GM19397 (cell line): ENCODE data around the gene GGT7.
"Not testable (repeated sequence)": the region's sequence is repeated elsewhere in the genome, so short reads cannot be mapped to it uniquely, and the experiment has no call there.

Experiments
- ATAC-seq: cut with Tn5 transposase; IDR thresholded peaks from one replicate; pipeline ENCODE4 v1.9.1; 2021; ENCODE audit warnings: mild to moderate bottlenecking, moderate library complexity; ENCODE audit not compliant: unreplicated experiment

GGT7 gene

GRCh38 chr20:34883087-34883688 lies 10.5 kb upstream of the GGT7 start:
- ATAC-seq = no peak

GRCh38 chr20:34881689-34882088 lies 9.0 kb upstream of the GGT7 start:
- ATAC-seq = no peak

- ATAC-seq = not testable (repeated sequence)
Measured at GRCh38 chr20:34880971-34881370, 8.3 kb upstream of the GGT7 start.

GRCh38 chr20:34880215-34880850 lies 7.7 kb upstream of the GGT7 start:
- ATAC-seq = no peak

GRCh38 chr20:34876406-34877282 lies 4.0 kb upstream of the GGT7 start, which contains the start of gene ACSS2:
ACSS2 (plus strand) TSS chr20:34876612; CDS start chr20:34876646, 34 bp downstream.
- ATAC-seq = peak; percentile 58

GRCh38 chr20:34875642-34876405 lies 3.2 kb upstream of the GGT7 start:
- ATAC-seq = peak; percentile 59

- no peak for ATAC-seq
Measured at GRCh38 chr20:34874094-34874654, 1.5 kb upstream of the GGT7 start.

- ATAC-seq = no peak
Measured at GRCh38 chr20:34873583-34874093, 982 bp upstream of the GGT7 start.

- ATAC-seq = no peak
Measured at GRCh38 chr20:34871966-34872621, 562 bp downstream of the GGT7 start.

- ATAC-seq = no peak
Measured at GRCh38 chr20:34871320-34871926, 1.2 kb downstream of the GGT7 start.

GRCh38 chr20:34864216-34864615 lies 8.4 kb downstream of the GGT7 start:
- ATAC-seq = no peak

GRCh38 chr20:34863421-34863965 lies 9.2 kb downstream of the GGT7 start:
- ATAC-seq = no peak

GRCh38 chr20:34862724-34863123 lies 9.9 kb downstream of the GGT7 start:
- ATAC-seq = no peak

- ATAC-seq = no peak
Measured at GRCh38 chr20:34861386-34862084, 11.1 kb downstream of the GGT7 start.

GRCh38 chr20:34859826-34860545 lies 12.7 kb downstream of the GGT7 start:
- no peak for ATAC-seq

- ATAC-seq = no peak
Measured at GRCh38 chr20:34859367-34859766, 13.3 kb downstream of the GGT7 start.

GRCh38 chr20:34852298-34852697 lies 20.4 kb downstream of the GGT7 start:
- no peak for ATAC-seq

GRCh38 chr20:34850969-34851368 lies 21.7 kb downstream of the GGT7 start:
- ATAC-seq = no peak
